SKM-1 treated with dmso at 0.1 percent for 144 hours (cell line): ENCODE results near the gene CFAP45.
A peak's percentile ranks its signal among the peaks of the same experiment; 100 is the strongest.

Source experiments
- DNase-seq: peaks from one replicate; lab custom pipeline; 2025; ENCODE audit not compliant: unreplicated experiment; lab: John Stamatoyannopoulos, UW

The CFAP45 gene

DNA sequence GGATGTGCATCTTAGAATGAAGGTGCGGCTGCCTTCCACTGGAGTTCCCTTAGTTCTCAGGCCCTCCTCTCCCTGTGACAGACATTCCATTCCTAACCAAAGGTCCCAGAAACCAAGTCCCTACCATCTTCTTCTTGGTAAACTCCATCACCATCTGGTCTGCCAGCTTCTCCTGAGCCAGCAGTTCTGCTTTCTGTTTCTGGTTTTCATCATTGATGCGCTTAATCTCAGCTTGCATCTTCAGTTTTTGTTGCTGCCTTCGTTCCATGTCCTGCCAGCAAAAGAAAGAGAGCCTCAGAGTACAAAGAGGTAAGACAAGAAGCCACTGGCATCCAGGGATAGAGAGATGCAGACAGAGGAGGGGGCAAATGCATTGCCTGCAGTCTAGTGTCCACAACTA lies 19.5 kb downstream of the CFAP45 start:
- DNase-seq: peak; percentile 60

- peak; percentile 88 for DNase-seq
These were observed 20.0 kb downstream of the CFAP45 start for GRCh38 chr1:159879977-159880376.

- DNase-seq: no peak
These were observed 20.8 kb downstream of the CFAP45 start for GRCh38 chr1:159879136-159879535.

GRCh38 chr1:159877695-159878444 lies 22.1 kb downstream of the CFAP45 start:
- no peak for DNase-seq

GRCh38 chr1:159873530-159874143 lies 26.3 kb downstream of the CFAP45 start:
- DNase-seq: no peak

DNA sequence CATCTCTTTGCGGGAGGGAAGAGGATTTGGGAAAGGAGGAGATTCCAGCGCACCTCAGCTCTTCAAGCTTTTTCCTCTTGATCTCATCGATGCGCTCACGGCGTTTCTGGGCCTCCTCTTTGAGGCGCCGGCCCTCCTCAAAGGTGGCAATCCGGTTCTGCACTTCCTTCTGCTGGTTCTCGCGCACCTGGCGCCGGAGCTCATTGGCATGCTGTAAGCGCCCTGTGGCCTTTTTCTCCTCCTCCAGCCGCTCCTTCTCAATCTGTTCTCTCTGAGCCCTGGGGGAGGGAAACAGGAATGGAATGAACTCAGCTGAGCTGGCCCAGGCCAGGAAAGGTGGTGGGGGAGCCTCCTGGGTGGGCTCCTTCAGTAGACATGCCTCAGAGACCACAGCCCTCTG lies 27.1 kb downstream of the CFAP45 start:
- DNase-seq: no peak

DNA sequence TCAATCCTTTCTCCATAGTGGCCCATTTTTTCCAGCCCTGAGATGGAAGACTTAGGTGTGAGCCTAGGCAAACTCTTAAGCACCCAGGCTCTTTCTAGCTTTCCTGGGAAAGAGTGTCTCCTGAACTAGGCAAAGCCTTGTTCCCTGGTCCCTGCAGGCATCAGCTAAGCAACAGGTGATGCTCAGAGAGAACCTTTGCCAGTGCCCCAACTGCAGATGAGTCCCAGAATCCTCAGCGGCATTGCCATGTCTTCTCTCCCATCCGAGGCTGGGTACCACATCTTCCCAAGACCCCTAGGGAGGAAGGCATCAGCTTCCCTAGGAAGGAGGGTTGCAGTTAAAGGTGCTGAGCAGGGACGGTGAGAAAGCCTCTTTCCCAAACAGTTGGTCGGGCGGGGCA lies 29.3 kb downstream of the CFAP45 start:
- DNase-seq: no peak

DNA sequence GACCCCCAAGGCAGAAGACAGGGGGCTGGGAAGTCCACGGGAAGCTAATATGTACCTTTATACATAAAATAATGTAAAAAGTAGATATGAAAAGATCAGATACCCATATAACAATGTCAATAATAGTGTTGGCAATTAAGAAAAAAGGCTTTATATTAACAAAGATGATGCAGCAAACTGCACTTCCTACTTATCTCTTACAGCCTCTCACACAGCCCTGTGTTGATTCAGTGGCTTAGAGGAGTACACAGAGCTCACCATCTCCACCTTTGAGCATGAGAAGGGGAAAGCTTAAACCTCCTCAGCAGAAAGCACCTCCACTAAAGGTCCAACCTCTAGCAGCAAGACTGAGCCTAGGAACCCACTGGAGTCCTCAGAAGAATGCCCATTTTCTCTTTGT lies 30.4 kb downstream of the CFAP45 start:
- DNase-seq: no peak

DNA sequence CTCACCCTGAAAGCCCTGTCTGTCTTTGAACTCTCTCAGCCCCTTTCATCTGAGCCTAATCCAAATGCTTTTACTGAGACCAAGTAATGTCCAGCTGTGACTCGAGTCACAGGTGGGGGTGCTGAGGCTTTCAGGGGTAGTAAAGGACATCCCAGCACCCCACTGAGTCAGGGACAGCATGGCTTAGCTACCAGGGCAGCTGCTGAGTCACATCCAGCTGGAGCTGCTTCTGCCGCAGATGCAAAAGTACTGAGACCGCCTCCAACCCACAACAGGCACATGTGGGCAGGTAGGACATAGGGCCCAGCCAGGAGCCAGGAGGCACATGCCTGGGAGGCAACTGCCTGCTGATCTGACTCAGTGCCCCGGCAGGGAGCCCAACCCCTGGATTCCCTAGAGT lies 30.8 kb downstream of the CFAP45 start:
- DNase-seq: no peak

DNA sequence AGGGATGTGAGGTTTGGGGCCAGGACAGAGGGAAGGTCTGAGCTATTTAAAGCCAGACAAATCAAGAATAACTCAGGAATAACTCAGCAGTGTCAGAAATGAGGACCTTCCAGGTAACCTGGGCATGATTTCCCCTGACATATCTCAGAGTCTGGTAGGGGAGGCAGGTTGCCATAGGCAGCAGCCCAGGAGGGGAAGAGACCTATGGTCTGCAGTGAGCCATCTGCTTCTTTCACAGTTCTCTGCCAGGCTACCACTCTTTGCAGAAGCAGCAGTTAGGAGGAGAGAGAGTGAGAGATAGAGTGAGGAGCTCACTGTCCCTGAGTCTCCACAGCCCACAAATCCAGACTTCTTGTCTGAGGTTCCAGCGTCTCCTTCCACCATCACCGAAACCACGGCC lies 31.2 kb downstream of the CFAP45 start:
- no peak for DNase-seq

GRCh38 chr1:159867664-159868026 lies 32.3 kb downstream of the CFAP45 start:
- no peak for DNase-seq

DNA sequence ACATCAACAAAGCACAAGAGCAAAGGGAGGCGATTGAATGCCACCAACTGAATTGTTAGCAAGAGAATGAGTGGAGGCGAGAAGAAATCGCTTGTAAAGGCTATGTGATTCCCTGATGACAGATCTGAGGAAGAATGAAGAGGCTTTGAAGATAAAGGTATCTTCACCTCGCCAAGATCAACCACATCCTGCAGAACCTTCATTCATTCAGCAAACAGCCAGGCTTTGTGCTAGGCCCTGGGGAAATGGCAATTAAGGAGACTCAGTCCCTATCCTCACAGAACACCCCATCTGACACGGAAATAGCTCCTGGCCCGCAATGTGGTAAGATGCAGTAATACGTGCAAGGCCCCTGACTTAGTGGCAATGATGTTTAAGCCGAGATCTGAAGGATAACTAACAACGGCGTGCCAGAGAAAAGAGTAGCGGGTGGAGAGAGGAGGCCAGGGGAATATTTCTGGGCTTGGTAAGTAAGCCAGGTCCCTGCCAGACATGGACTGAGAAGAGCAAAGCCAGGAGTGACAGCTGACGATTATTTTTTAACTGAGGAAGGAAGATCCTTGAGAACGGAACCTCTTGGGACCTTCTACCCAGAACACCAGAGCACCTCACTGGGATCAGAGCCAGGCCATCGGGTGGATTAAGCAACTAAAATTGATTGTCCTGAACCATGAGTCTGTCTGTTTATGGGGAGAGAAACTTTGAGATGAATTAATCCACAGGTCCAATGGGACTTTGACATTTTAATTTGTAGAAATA lies 32.9 kb downstream of the CFAP45 start:
- DNase-seq: no peak

DNA sequence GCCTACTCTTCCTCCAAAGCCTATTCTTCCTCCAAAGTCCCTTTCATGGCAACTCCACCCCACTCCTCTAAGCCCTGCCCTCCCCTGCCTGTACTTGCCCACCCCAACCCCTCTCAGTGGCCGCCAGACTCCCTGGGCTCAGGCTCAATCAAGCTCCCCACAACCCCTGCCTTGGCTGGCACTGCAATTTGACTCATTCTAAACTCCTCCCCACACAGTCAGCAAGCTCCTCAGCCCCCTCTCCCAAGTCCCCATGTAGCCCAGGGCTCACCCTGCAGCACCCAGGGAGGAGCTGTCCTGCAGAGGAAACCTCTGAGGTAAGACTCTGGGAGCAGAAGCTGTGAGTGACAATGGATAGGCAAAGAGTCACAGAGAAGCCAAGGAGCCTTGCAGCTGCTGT lies 33.9 kb downstream of the CFAP45 start:
- no peak for DNase-seq

DNA sequence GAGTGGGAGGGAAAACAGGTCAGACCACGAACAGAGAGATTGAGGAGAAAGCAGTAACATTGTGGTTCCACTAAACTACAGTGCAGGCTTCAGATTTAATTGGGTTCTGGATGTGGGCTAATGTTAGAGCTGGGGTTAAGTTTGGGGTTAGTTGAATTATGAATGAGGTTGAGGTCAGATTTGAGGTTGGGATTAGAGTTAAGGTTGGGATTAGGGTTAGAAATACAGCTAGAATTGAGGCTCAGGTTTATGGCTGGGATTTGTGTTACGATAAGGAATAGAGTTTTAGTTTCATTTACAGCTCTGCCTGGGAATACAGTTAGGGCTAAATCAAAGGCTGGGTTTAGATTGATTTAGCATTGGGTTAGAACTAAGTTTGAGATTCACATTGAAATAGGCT lies 35.7 kb downstream of the CFAP45 start:
- DNase-seq: no peak

DNA sequence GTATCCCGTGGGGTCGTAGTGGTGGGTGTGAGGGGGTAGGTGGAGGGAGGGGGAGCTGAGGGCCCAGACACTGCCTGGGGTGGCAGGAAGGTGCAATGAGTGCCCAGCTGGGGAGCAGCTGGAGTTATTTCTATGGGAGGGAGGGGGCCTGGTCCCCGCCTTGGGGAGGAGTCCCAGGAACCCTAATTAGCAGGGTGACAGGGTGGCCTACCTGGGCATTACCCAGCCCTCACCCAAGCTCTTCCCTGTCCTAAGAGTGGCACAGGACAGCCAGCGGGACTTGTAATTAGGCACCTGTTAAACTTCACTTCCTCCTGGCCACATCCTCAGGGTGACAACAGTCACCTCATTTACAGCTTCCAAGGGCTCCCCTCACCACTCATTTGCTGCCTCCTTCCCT lies 37.4 kb downstream of the CFAP45 start, which contains the start of gene VSIG8:
Gene VSIG8, minus strand, starts transcription at position 101 of the 400 bp plus-strand sequence. CDS start 136 bp downstream, outside the sequence.
- DNase-seq: no peak

DNA sequence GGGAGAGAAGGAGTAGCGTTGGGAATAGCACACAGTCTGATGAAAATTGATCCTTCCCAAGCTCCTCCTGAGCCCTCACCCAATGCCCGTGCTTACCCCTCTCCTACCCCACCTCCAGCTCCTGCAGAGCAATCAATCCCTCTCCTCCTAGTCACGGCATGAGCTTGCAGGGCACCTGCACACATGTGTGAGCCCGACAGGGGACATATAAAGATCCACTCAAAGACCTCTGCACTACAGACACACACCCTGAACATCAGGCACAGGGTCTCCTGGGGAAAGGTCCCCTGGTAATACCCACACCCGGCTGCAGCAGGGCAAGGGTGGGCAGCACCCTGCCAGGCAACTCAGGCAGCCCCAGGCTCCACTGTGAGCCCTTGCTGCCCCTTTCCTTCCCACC lies 37.9 kb downstream of the CFAP45 start:
- DNase-seq: no peak

DNA sequence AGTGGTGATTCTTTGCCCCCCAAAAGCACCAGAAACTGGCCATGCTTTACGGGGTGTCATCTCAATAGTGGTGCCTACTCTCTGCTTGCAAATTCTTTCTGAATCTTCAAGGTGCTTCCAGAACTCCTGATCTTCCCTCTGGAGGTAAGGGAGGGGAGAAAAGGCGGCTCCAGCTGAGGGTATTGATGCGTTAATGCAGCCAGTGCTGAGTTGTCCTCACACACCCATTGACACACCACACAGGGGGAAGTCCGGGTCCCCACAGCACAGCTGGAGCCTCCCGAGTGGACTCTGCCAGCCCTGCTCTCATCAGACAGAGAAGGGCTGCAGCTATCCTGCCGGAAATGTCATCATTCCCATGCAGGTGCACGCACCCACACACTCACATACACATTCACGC lies 38.7 kb downstream of the CFAP45 start:
- DNase-seq: no peak

DNA sequence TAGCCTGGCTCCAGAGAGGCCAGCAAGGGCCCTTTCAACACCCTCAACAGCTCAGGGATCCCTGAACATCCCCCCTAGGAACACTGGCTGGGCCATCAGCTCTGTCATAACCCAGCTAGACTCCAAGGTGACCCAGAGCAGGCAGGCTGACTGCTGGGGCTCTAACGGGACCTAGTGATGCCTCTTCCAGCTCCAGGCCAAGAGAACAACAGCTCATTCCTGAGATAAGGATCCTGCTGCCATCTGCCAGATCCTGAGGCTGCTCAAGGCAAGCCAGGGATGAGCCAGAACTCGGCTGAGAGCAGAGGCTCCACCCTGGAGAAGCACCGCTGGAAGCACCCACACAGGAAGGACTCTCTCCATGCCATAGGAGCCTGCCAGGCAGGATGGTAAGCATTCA lies 39.5 kb downstream of the CFAP45 start:
- DNase-seq: no peak

DNA sequence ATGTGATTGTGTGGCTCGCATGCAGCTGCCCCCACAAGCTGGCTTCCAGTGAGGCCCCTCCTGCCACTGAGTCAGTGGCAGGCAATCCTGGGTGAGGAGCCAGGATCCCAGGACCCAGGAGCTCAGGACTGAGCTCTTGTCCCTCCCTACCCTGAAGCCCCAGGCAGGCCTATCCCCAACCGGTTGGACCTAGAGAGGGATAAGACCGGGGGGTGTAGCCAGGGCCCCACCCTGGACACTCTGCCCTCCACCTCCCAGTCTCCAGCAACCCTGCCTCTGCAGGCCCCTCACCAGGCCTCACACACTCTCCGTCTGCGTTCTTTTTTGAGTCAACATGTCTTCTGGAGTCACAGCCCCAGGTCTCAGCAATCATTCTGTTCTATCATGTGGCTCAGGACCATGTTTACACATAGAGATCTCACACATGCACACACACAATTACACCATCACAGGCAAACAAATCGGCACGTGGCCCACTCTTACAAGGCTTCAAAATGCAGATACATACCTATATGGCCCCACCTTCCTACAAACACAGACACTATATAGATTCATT lies 40.1 kb downstream of the CFAP45 start:
- DNase-seq: no peak

DNA sequence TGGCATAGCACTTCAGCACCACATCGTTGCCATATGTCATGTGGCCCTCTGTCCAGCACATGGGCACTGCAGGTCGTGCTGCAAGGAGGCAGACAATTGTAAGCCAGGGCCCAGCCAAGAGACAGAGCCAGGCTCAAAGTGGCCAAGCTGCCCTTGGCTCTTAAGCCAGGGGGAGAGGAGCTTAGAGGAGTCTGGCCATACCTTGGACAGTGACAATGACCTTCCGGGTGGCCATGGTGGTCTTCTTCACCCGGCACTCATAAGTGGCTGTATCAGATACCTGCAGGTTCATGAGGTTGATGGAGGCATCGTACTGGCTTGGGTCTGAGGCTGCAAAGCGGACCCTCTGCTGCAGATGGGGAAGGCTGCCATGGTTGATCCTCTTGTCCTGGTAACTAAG lies 42.1 kb downstream of the CFAP45 start:
- no peak for DNase-seq

GRCh38 chr1:159856576-159856975 lies 43.4 kb downstream of the CFAP45 start:
- DNase-seq: no peak

GRCh38 chr1:159855709-159856108 lies 44.3 kb downstream of the CFAP45 start:
- no peak for DNase-seq
